ENCODE measurements around the gene ATP2A1.
A peak's percentile ranks its signal among the peaks of the same experiment; 100 is the strongest.
"Not testable (repeated sequence)": the region's sequence is repeated elsewhere in the genome, so short reads cannot be mapped to it uniquely, and the experiment has no call there.

Gene ATP2A1

GRCh38 chr16:28923231-28923587, 44.9 kb downstream of the ATP2A1 start:
- no peak overlapping the region for H3K4me3 ChIP-seq (ENCODE audit: low read depth, low read length)
- TF ChIP-seq CTCF (conservative IDR thresholded peaks at IDR 0.05; ENCODE audit: low read depth, low read length) = no peak
- no peak for DNase-seq (ENCODE audit: low read depth)

- peak overlapping the region; percentile 89 for H3K4me3 ChIP-seq (ENCODE audit: low read depth, low read length)
These were observed 45.5 kb downstream of the ATP2A1 start for GRCh38 chr16:28923652-28924398.

GRCh38 chr16:28924399-28924761, 46.1 kb downstream of the ATP2A1 start:
- peak overlapping the region; percentile 89 for H3K4me3 ChIP-seq (ENCODE audit: low read depth, low read length)

More at GRCh38 chr16:28923652-28924398, 45.5 kb downstream of the ATP2A1 start:
- no peak for TF ChIP-seq CTCF (conservative IDR thresholded peaks at IDR 0.05; ENCODE audit: low read depth, low read length)
- DNase-seq (ENCODE audit: low read depth) = no peak

GRCh38 chr16:28924762-28925385, 46.6 kb downstream of the ATP2A1 start, which contains the start of gene RABEP2:
Gene RABEP2 (minus strand): TSS chr16:28925238. CDS start chr16:28925163, 75 bp downstream.
- peak within 1 kb of the TSS; percentile 89 for H3K4me3 ChIP-seq (ENCODE audit: low read depth, low read length)
- DNase-seq (ENCODE audit: low read depth) = peak; percentile 89
- no peak for TF ChIP-seq CTCF (conservative IDR thresholded peaks at IDR 0.05; ENCODE audit: low read depth, low read length)

More at GRCh38 chr16:28924399-28924761, 46.1 kb downstream of the ATP2A1 start:
- no peak for DNase-seq (ENCODE audit: low read depth)
- TF ChIP-seq CTCF (conservative IDR thresholded peaks at IDR 0.05; ENCODE audit: low read depth, low read length) = no peak

GRCh38 chr16:28925386-28926228, 47.3 kb downstream of the ATP2A1 start:
- DNase-seq (ENCODE audit: low read depth) = peak; percentile 69
- peak overlapping the region; percentile 89 for H3K4me3 ChIP-seq (ENCODE audit: low read depth, low read length)
- TF ChIP-seq CTCF (conservative IDR thresholded peaks at IDR 0.05; ENCODE audit: low read depth, low read length) = no peak

- not testable (repeated sequence) for DNase-seq (ENCODE audit: low read depth); H3K4me3 ChIP-seq (ENCODE audit: low read depth, low read length)
These were observed 48.0 kb downstream of the ATP2A1 start for GRCh38 chr16:28926284-28926683.

GRCh38 chr16:28927815-28928214, 49.5 kb downstream of the ATP2A1 start:
- DNase-seq (ENCODE audit: low read depth) = no peak
- no peak for TF ChIP-seq CTCF (conservative IDR thresholded peaks at IDR 0.05; ENCODE audit: low read depth, low read length)
- H3K4me3 ChIP-seq (ENCODE audit: low read depth, low read length) = no peak overlapping the region
